DMS79 treated with DMSO at 0.1 percent for 48 hours (cell line): ENCODE measurements around the gene OLA1.

ENCODE experiments used
- DNase-seq: peaks from one replicate; lab custom pipeline; 2025; lab: John Stamatoyannopoulos, UW

The OLA1 gene

DNA sequence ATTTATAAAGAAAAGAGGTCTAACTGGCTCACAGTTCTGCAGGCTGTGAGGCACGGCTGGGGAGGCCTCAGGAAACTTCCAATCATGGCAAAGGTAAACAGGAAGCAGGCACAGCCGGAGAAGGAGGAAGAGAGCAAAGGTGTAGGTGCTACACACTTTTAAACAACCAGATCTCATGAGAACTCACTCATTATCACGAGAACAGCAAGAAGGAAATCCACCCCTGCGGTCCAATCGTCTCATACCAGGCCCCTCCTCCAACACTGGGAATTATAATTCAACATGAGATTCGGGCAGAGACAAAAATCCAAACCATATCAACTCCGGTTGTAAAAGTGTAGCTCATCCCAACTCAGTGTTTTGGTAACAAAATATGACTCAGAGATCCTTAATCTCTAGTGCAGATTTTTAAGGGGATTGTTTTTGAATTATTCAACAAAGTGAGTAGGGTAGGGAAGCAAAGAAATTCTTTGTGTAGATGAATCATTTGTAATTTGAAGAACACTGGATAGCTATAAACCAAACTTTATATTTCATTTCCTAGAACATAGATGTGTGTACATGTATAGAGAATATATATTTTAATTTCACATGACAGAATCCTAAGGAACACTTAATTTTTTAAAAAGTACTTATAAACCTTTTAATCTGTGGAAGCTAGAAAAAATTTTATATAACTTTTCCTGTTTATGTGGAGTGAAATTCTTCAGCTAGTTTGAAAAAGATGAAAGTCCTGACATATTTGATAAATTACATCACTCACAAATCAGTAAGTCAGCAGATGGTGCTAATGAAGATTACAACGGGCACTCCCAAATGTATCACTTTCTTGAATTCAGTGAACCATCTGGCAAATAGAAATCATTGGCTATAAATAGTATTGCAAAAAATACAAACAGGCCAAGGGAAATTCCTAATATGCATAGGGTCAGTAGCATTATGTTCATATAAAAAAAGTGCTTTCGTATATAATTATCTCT, 130.1 kb downstream of the OLA1 start:
- DNase-seq = no peak

DNA sequence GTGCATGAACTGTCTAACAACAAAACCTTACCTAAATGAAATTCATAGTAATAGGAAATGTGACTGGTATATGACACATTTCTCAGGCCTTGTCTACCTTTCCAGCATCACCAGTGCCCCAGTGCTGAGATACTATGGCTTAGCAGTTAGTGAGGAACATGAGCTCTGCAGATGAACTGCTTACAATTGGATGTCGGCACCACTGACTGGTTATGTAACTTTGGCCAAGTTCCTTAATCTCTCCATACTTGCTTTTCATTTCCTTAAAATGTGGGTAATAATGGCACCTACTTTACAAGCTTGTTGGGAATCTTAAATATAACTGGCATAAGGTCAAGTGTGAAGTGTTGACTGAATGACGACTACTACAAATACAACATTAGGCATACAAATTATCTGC, 136.3 kb downstream of the OLA1 start:
- DNase-seq = no peak

DNA sequence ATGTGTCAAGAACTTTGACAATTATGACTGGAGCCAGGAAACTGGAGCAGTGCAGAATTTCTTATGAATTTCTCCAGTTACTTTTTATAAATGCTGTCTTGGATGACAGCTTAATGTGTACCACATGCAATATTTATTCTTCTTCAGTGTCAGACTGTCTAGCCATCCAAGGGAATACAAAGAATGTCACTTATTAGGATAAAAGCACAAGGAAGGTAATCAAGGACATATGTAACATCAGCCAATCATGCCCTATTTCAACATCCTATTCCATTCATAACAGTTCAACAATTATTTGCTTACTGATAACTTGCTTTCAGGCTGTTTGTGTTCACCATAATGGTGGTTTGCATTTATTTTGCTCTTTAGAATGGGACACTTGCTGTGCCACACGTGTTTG, 139.8 kb downstream of the OLA1 start:
- no peak for DNase-seq

DNA sequence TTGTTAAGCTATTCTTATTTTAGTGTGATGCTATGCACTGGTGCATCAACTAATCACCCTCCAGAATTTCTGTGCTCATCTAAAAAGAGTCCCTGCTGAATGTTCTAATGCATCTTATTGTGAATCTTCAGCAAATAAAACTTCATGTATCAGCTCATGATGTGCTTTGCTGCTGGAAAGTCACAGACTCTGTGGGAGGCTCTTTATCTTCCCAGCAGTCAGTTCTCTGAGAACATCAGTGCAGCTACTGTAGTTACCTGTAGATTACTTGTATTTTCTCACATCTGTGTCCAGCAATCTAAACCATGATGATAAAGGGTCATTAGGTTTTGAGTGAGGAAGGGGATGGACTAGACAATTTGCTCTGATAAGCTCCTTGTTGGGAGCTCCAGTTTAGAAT, 141.6 kb downstream of the OLA1 start:
- DNase-seq = no peak

DNA sequence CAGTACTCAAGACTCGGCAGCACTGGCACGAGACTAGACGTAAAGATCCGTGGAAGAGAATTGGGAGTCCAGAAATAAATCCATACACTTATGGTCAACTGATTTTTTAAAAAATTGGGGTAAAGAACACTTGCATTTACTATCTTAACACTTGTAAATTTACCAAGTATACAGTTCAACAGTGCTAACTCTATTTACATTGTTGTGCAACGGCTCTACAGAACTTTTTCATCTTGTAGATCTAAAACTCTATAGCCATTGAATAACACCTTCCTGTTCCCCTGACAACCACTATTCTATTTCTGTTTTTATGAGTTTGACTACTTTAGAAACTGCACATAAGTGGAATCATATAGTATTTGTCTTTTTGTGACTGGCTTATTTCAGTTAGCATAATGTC, 153.8 kb downstream of the OLA1 start:
- DNase-seq = no peak

DNA sequence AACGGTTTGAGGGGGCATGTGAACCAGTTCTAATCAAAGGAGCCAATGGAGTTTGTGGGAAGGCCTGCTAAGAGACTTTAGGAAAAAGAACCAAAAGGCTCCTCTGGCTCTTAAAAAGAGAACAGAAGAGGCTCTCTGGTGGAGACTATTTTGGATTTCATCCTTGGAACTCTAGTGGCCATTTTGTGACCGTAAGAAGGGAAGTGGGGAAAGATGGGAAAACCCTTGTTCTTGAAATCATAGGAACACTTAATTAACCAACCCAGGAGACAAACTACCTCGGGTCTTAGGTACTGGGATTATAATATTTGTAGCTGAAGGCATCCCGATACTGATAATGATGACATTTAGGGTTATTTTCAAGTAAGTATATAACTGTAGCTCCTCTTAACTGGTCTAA, 157.9 kb downstream of the OLA1 start:
- no peak for DNase-seq

DNA sequence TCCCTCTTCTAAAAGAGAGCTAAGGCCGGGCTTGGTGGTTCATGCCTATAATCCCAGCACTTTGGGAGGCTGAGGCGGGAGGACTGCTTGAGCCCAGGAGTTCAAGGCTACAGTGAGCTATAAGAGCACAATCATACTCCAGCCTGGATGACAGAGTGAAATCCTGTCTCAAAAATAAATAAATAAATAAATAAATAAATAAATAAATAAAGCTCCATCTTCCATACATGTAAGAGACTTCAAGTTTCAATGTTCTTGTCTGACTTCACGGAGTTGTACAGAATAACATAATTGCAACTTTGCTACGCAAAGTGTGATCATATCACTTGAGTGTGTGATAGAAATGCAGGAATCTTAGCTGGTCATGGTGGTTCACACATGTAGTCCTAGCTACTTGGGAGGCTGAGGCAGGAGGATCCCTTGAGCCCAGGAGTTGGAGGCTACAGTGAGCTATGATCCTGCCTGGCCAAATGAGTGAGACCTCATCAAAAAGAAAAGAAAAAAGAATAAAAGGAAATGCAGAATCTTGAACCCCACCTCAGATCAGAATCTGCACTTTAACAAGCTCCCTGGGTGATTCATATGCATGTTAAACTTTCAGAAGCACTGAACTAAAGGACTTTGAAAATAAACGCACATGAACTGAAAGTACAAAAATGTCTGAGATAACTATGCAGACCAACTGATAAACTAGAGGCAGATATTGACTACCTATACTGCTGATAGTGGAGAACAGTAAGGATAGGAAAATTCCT, 159.4 kb downstream of the OLA1 start:
- DNase-seq = no peak

DNA sequence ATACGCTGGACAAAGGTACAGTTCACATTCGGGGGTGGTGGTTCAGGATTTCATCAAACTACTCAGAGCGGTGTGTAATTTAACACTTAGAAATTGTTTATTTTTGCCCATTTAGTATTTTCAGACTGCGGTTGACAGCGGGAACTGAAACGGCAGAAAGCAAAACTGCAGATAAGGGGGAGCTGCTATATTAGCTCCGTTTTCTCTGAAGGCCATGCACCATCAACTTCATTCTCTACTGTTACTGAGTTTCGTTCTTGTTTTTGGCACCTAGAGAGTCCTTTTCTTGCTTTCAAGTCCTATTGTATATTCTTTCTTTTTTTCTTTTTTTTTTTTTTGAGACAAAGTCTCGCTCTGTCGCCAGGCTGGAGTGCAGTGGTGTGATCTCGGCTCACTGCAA, 161.6 kb downstream of the OLA1 start:
- DNase-seq = no peak

DNA sequence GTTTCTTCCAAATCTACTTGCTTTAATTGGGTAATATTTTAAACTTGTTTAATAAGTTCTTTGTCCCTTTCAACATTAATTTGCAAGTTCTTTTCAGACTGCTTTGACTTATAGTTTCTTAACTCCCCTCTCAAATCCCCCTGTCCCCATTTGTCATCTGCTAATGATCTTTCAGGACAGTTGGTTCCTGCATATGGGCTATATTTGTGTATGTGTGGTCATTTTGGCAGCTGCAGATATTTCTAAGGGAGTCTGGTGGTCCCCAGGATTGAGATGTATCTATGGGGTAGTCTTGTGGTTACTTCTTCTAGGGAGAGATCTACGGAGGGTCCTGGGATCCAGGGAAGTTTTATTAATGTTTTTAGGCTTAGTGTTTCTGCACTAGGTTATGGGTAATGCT, 162.6 kb downstream of the OLA1 start:
- no peak for DNase-seq

DNA sequence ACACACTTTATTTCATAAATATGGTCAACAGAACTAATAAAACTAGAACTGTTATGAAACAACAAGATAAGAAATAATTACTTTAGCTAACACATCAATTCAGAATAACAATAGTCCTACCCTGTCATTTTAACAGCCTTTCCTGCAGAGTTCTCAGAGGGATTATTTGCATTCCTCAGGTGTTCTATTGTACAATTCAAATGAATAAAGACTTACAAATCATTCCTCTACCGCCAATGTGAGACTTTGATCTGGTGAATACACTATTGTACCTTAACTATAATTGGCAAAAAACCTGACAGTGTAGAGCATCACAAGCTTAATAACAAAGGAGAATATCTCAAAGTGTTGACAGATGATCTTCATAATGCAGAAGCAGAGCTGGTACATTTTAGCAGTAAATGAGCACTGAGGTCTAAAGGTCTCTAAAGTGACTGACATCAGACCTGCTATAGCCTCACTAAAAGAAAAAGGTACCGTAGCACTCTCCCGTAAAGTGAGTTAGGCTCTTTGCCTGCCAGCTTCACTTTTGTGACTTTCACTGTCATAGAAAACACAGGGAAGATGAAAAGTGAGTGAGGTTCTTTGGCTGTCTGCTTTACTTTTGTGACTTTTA, 164.4 kb downstream of the OLA1 start:
- DNase-seq = no peak

DNA sequence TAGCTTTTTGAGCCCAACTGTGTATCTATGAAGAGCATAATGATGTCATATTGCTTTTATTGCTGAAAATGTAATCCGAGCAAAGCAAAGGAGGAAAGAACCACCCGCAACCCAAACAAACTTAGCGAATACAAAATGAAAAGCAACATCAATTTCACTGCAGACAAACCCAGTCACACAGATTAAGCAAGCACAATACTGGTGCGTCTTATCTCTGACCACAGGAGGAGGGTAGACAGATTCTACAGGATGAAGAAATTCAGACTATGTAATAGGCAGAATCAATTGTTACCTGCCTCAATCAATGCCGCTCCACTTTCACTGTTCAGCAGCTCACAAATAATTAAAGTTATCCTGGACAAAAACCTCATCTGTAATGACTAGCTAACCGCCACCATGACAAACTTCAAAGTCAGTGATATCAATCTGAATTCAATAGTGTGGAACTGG, 167.6 kb downstream of the OLA1 start:
- DNase-seq = no peak

DNA sequence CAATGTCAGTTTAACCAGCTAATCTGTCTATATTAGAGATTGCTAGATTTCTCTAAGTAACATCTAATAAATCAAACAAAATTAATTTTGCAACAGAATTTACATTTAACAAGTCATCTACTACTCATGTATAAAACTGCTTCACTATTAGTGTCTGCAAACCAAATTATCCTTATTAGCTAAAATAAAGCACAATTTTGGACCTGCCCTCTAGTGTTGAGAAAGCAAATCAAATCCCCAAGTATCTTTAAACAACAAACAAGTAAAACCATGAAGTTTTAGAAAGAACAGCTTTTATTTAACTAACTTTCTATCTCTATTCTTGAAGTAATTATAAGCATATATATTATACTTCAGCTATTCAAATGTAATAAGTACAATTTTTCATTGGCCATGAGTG, 170.1 kb downstream of the OLA1 start:
- peak; percentile 6 for DNase-seq

DNA sequence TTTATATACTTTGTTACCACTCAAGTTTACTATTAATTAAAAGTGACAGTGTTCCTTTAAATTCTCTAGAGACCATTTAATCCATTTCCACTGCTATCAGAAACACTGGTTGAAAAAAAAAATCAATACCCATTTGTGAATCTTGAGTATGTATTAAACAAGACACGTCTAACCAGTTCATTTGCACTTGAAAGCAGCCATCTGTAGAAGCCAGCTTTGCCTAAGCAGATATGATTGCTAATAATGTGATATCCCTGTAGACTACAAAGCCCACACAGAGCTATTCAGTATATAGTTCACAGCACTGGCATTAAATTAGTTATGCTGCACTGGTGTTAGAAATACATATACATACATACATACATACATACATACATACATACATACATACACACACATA, 171.4 kb downstream of the OLA1 start:
- DNase-seq = peak; percentile 49

DNA sequence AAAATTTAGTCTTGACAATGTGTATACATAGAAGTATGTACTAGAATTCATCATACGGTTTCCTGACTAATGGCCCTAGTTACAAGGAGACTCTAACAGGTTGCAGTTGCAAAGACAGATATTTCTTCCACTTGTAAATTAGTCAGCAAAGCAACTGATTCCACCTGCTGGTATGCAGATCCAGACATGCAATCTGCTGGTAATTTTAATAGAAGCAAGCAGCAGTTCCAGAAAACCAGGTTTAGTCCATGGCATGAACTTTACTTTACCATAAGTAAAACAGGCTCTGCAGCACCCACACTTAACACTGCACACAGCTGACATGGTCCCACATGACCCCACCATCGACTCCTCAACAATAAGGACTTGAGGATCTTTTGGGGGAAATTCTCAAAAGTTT, 172.3 kb downstream of the OLA1 start:
- no peak for DNase-seq

DNA sequence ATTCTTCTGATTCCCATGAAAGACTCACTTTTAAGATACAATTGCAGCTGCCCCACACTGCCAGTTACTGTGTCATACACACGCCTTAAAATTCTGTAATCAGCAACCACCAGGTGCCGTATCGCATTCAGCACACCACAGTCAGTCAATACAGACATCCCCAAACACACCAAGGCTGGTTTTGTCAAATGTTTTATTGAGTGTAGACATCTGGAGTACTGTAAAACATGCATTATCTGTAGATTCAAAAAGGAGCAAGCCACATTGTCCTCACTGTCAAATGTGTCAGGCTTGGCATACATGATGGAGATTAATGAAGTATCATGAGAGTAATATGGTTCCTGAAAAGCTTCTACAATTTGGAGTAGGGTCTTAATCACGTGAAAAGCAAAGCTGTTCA, 173.5 kb downstream of the OLA1 start:
- no peak for DNase-seq

DNA sequence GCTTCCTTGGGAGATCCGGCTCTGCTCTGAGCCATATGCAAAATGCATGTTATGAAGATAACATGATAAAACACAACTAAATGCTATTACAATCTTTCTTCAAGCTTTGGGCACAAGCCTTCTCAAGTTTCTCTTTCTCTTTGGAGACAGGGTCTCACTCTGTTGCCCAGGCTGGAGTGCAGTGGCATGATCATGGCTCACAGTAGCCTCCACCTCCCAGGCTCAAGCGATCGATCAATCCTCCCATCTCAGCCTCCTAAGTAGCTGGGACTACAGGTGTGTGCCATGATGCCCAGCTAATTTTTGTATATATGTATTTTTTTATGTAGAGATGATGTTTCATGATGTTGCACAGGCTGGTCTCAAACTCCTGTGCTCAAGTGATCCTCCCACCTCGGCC, 175.5 kb downstream of the OLA1 start:
- DNase-seq = no peak

DNA sequence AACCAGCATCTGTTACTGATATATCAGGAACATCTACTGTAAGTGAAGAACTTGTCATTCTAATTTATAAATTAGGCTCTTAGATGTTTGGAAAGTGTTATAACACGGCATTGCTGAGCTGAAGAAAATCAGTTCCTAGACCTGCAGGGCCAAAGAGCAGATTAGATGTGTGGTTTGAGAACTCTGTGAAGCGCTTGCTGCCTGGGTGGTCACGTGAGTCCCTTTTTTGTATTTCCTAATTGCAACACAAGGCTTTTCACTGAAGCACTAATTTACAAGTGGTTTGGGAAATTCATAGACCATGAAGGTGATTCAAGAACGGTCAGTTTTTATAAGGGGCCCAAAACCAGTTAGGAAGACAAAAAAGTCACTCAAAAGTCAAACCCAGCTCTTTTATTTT, 176.3 kb downstream of the OLA1 start:
- peak; percentile 96 for DNase-seq

DNA sequence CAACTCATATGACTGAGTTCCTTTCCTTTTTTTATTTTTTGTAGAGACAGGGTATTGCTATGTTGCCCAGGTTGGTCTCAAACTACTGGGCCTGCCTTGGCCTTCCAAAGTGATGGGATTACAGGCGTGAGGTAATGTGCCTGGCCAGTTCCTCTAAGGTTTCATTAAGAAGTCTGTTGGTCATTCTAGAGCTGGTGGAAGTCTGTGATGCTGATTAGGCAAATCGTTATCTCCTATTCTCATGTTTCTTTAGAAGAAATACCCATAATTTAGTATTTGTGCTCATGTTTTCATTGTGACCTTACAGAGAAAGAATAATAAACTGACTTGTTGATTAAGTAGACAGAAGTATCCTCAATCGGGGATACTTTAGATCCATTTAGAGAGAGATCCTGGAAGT, 177.0 kb downstream of the OLA1 start:
- DNase-seq = no peak

DNA sequence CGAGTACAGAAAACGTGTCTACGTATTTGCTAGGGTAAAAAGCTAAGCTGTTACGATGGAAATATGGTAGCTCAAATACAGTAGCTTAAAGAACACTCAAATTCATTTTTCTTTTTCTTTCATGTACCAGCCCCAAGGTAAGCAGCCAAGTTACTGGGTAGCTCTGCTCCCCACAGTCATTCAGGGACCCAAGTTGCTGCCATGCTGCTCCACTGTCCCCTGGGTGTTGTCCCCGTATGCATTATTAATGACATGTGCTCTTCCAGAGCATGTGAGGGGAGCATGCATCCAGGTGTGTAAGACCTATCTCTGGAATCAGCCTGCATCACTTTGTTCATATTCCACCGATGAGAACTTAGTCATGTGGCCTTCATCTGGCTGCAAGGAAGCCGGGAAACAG, 178.1 kb downstream of the OLA1 start:
- no peak for DNase-seq

DNA sequence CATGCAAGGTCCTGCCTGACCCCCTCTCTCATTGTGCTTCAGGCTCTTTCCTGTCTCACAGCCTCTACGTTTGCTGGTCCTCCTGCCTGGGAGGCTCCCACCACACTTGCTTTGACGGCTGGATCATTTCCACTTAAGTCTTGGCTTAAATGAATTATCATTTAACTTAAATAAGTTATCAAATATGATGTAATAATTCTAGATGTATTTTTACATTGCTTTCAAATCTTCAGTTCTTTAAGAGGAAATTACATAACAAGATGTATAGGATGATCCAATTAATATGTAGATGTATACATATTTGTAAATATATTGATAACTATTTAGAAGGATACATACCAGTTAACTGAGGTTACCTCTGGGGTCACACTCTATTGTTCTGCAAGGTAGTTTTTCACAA, 180.5 kb downstream of the OLA1 start:
- DNase-seq = no peak

DNA sequence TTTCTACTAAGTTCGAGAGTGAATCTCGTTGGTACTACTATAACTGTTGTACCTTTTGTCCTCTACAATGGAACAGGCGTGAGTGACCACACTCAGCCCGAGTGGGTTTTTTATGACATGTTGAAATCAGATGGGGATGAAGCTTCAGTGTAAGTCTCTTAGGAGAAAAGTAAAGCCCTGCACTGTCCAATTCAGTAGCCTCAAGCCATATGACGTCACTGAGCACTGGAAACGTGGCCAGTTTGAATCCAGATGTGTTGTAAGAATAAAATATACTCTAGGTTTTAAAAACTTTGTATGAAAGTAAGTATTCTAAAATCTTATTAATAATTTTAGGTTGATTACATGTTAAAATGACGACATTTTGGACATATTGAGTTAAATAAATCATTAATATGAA, 181.5 kb downstream of the OLA1 start:
- DNase-seq = no peak

DNA sequence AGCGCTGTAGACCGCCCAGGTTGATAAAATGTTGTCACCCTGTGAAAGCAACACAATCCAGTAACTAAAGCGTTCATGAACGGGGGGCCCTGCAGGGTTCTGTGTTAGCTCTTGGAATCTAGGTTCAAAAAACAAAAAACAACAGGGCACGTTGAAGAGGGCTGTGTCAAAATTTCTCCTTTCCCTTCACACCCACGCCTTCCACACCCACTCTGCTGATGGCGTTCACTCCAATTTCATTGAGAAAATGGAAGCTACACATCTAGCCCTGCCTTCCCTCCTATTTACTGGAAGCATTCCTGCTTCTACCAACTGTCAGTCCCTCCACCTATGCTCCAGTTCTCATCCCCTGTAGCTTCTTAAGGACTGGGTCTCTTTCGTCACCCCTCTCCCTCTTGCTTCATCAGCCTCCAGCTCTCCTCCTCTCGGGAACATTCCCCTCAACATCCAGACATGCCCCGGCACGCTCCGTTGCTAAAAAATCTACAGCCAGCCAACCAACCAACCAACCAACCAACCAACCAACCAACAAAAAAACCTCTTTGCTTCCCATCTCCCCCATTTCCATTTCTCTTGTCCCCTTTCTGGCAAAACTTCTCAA, 184.7 kb downstream of the OLA1 start:
- no peak for DNase-seq
